GM21381 (cell line): ENCODE data around the gene PRELP.

ENCODE experiments used
- ATAC-seq: cut with Tn5 transposase; IDR thresholded peaks from one replicate; pipeline ENCODE4 v1.9.1; 2021; ENCODE audit warnings: mild to moderate bottlenecking, moderate library complexity; ENCODE audit not compliant: unreplicated experiment

Gene PRELP

DNA sequence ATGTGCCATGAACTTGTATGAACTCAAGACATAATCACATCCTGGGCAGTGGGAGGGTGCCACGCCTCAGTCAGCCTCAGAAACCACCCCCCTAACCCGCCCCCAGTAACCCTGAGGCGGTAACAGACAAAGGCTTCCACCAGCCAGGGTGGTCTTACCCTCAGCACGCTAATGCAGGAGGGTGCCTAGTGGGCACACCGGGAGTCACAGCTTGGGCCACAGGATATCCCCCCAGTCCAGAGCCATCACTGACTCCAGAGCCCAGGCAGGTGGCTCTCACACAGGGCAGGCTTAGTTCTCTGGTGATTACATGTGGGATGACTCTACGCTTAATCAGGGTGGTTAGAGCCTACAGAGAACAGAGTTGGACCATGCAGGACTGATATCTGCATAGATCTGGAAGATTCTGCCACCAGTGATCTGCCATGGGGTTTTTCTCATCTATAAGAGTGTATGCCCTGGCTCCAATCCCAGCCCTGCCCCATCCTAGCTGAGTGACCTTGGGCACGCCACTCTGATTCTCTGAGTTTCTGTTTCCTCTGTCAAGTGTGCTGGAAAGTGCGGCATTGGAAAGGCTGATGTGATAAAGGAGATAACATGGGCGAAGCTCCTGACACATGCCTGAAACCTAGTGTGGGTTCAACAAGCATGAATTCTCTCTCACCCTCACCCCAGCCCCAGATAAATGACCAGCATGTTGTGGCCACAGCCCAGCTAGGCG, 45.6 kb downstream of the PRELP start:
- no peak for ATAC-seq

DNA sequence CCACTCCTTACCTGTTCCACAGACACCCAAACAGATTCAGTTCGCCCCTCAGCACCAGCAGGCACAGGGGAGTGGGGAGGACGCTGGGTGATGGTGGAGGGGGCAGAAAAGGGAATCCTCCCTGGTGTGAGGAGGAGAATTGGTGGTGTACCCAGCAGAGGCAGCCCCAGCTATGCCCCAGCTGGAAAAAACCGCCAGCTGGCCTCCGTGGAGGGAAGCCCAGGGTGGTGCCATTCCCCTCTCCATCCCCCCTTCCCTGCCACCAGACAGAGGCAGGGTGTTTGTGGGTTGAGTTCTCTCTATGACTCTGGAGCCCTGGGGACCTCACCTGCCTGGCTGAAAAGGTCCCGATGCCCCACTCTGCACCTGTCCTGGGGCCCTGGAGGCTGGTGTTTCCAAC, 46.2 kb downstream of the PRELP start:
- ATAC-seq, result no peak

DNA sequence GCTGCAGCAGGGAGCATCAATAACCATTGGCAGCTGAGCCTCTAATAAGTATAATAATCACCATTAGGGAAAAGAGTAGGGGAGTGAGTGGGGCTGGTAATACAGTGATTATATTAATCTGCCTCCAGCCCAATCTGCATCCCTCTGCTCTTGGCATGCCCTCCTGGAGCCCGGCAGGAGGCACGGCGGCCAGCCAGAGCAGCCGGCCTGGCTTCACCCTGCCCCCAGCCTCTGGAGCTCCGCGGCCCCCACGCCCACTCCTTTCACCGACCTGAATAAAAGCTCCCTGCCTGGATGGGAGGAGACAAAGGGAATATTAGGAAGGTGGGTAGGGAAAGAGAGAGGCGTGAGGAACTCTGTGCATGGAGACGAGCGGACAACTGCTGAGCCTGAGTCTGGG, 46.6 kb downstream of the PRELP start:
- no peak for ATAC-seq

DNA sequence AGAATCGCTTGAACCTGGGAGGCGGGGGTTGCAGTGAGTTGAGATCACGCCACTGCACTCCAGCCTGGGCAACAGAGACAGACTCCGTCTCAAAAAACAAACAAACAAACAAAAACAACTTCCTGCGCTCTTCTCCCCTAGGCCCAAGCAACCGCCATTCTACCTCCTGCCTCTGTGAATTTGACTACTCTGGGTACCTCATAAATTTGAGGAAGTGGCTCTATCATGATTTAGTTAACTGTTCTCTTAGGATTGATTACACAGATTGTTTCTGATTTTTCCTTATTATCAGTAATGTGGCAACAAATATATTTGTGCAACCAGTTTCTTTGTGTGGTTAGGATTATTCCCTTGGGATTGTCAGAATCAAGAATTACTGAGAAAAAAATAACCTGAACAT, 48.1 kb downstream of the PRELP start:
- ATAC-seq, result no peak

DNA sequence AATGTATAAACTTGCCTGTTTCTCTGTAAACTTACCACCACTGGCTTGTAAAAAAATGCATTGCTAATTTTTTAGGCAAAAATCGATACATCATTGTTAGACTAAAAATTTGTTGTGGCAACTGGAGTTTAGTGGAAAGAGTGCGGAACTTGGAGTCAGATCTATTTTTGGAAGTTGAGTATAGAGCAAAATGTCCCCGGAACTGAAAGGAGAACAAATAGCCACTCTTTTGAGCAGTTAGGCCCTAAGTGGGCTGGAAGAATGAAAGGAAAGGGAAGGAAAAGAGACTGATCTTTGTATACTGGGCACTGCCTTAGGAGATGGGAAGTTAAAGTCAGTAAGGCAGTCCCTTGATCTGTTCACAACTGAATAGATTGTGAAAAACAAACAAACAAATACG, 48.5 kb downstream of the PRELP start:
- ATAC-seq, result no peak

DNA sequence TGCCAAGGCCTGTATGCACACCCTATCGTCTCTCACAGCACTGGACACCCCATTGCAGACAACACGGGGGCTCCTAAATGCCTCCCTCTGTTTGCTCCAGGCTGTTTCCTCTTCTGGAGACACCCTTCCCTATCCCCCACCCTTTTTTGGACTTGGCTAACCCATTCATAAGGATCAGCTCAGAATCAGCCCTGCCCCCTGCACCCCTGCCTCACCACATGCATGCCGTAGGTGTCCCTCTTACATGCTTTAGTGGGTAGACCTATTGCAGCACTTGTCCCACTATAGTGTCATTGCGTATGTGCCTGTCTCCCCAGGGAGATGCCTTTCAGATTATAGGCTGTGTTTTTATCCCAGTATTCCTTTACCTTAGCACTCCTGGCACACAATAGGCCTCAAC, 49.2 kb downstream of the PRELP start:
- ATAC-seq, result no peak

DNA sequence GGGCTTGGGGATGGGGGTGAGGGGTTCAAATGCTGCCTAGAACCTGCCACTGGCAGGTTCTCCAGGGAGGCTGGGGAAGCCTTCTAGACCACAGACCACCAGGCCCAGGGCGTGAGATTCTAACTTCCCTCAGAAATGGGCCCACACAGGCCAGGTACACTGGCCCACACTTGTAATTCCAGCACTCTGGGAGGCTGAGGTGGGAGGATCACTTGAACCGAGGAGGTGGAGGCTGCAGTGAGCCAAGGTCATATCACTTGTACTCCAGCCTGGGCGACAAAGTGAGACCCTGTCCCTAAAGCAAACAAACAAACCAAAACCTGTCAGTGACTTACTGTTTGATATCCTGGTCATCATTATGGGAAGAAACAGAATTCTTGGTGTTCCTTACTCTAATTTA, 50.1 kb downstream of the PRELP start:
- ATAC-seq, result no peak

DNA sequence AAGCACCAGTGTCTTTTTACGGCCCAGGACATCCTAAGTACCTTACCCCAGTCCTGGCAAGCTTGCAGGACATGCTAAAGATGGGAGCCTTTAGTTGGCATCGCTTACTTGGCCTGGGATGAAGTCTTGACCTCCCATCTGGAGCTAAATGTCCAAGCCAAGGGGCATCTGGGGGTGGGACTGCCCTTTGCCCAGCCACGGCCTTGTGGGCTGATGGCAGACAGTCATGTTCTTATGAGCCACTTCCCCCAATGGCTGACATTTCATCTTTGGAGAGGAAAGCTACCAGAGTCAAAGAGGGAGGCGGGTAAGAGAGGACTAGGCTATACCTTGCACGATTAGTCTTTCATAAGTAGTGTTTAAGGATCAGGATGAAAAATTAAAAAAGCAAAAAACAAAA, 50.5 kb downstream of the PRELP start:
- no peak for ATAC-seq

DNA sequence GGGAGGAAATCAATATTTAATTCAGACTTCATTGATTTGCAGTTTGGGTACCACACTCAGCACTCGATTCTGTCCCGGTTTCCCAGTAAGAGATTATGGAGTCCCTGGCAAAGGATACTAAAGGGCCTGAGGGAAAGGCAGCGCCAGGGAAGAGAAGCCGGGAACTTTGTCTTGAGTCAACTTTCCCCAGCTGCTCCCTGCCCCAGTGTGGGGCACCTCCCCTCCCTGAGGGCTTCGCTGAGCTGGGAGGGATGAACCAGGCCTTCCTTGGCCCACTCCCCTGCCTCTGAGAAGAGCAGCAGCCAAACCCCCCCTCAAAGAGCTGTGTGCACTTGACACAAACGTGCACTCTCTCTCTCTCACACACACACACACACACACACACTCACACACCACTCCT, 51.0 kb downstream of the PRELP start:
- no peak for ATAC-seq

DNA sequence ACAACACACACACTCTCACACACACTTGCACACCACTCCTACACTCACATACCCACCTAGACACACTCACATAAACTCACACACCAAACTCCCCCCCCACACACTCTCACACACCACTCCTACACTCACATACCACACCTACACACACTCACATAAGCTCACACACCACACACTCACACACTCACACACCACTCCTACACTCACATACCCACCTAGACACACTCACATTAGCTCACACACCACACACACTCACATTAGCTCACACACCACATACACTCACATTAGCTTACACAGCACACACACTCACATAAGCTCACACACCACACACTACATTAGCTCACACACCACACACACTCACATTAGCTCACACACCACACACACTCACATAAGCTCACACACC, 51.4 kb downstream of the PRELP start:
- ATAC-seq, result no peak

DNA sequence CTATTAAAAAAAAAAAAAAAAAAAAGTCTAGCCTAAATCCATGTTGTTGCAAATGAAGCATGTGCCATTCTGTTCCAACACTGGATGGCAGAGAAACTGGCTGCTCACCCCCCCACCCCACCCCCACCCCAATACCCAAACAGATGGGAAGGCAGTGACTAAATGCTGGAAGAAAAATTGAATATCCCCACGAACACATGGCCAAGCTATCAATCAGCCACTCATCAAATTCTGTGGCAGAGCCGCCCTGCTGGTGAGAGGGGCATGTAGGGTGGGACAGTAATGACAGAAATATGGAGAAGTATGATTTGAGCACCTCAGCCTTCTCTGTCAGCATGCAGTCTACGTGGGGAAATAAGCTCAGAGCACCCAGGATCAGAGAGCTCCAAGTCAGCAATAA, 52.5 kb downstream of the PRELP start:
- no peak for ATAC-seq

DNA sequence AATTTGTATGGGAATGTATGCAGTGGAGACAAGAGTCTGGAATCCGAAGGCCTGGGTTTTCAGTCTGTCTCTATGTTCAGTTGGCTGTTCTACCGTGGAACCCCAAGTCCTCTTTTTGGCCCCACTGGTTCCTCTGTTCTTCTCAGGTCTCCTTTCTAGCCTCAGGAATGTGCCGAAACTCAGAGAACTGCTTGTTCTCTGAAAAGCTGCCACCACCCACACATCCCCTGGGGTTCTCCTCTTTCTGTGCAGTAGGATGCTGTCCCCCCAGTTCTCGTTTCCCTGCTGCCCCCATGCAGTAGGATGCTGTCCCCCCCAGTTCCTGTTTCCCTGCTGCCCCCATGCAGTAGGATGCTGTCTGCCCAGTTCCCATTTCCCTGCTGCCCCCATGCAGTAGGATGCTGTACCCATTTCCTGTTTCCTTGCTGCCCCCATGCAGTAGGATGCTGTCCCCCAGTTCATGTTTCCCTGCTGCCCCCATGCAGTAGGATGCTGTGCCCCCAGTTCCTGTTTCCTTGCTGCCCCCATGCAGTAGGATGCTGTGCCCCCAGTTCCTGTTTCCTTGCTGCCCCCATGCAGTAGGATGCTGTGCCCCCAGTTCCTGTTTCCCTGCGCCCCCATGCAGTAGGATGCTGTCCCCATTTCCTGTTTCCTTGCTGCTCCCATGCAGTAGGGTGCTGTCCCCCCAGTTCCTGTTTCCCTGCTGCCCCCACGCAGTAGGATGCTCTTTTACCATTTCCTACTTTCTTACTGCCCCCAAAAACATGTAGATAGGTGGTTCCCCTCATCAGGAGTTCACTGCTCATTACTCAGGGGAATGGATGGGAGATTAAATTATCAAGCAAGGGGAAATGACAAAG, 53.6 kb downstream of the PRELP start:
- ATAC-seq, result no peak

DNA sequence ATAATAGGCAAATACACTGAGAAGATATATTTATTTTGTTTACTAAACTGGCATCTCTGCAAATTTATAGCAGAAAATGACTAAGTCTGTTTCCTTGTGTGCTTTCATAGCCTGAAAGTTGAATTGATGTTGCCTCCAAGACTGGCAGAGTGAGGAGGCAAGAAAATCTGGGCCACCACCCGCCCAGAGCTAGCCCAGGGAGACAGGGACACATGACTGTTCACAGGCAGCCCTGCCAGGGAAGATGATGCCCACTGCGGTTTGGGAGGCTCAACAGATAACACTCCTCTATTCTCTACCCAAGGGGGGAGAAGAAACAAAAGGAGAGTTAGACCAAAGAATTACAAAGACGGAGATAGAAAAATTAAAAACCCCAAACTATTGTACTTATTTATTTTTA, 55.5 kb downstream of the PRELP start:
- ATAC-seq, result no peak

DNA sequence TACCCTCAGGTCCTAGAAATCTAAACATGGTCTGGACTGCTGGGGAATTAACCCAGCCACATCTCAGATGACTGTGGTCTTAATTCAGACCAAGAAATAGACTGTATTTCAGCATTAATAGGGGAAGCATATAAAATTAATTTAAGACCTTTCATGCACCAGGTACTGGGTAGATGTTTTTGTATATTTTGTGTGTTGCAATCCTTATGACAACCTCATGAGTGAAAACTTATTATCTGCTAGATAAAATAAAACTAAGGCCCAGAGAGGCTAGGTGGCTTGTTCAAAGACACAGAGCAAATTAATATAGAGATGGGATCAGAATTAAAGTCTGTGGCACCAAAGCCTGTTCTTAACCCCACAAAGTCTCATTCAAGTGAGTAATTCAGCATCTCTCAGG, 58.4 kb downstream of the PRELP start:
- ATAC-seq, result no peak

DNA sequence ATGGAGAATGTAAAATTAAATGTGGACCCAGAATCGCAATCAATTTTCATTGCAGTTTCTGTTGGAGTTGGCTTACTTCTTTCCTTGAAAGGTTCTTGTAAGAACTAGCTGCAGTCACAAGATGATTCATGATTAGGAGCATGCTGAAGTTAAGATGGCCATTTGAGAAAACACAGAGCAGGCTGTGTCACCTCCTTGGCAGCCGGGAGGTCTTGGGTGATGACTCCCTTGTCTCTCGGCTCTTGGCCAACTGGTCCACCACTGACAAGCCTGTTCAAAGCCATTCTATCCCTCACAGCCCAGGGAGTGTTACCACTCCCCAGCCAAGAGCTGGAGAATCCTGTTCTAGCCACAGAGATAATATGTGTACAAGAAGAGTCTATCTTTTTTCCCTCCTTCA, 58.9 kb downstream of the PRELP start:
- no peak for ATAC-seq

DNA sequence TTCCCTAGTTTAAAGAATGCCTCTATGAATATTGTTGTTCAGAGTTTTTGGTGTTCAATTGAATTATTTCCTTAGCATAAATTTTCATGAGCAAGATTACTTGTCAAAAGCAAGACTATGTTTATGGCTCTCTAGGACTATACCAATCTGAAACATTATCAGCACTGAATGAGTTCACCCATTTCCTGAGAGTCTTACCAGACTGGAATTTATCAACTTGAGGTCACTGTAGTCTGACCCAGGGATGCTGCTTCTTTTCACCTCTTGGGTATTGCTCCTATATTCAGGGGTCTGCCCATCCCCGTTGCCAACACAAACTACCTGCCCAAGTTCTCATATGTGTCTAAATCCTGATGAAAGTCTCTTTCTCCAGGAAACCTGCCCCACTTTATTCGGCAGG, 61.0 kb downstream of the PRELP start:
- no peak for ATAC-seq

DNA sequence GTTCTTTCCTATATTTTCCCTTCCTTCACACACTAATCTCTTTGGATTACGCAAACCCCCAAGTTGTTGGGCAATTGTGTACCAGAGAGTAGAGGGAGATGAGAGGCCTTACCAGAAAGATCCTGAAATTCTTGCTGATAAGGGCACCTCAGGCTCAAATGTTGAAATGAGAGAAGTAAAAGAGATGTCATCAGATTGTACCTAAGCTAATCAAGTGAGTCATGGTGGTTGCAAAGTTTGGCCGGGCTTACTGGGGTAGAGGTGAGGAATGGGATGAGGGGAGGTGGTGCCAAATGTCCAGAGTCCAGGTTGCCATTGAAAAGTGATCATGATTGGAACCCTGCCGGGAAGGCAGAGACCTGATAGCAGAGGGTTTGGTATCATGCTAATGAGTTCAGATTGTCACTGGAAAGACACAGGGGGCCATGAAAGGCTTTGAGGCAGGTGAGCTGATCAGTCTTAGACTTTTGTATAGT, 61.4 kb downstream of the PRELP start:
- no peak for ATAC-seq

DNA sequence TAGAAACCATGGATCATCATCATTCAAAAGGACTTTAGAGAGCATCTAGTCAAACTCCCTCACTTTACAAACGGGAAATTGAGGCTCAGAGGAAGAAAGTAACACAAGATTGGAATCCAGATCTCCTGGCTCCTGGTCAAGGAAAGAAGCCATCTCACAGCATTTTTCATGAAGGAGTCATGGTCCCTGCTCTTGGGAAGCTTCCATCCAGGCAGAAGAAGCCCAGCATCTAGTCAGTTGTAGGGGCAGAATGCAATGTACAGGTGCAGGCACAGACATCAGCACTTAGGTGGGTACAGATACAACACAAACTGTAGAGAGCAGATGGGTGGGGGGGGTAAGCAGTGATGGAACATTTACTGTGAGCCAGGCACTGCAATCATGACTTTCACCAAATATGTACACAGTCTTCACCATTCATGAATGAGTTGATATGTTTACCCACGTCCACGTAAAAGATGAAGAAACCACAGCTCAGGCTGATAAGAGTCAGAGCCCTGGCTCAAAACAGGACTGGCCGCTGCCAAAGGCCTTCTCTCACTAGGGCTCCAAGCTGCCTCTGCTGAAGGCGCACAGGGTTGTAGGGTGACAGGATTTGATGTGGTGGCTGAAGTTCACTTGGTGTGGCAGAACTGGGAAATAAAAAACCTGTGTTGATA, 62.3 kb downstream of the PRELP start:
- ATAC-seq, result no peak

DNA sequence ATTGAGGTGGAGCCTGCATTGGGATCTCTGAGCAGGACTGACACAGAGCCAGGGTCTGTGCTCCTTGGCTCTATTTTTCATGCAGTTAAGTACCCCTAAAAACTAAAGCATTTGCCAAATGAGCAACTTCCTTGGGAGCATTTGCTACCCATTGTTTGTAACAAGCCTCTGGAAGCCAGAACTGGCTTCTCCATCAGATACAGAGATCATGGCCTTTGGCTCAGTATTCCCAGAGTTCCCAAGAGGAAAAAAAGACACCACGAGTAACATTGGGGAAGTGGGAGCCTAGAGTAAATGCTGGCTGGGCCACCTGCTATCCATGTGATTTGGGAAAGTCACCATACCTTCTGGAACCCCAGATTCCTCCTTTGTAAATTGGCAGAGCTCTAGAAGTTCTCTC, 63.1 kb downstream of the PRELP start:
- ATAC-seq, result no peak

DNA sequence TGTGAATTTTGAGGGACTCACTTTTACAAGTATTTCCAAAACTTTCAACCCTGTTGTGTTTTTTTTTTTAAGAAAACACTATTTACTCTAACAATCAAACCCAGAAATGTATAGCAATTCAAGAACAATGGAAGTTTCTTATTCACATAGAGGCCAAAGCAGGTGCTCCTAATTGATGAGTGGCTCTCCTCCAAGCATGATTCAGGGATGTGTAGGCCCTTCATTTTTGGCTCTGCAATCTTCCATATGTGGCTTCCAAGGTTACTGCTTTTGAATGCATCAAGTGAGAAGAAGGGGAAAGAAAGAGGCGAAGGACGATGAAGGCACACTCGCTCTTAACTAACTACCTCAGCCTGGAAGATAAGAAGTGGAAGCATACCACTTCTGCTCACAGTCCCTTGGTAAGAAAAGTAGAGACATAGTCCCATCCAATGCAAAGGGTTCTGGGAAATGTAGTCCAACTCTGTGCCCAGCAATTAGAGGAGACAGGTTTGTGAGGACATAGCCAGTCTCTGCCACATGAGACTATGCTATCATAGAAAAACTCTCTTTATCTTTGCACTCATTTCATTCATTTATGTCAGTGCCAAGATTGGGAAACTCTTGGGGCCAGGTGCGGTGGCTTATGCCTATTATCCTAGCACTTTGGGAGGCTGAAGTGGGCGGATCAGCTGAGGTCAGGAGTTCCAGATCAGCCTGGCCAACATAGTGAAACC, 64.4 kb downstream of the PRELP start:
- no peak for ATAC-seq
